Uterine smooth muscle cell (primary cell): ENCODE results near the gene MYL5. TPM values are rescaled to one million over a fixed set of nuclear protein-coding genes. Genes with fewer than 3 reads are reported as not detected.

ENCODE experiments used
- total RNA-seq: library from RNA; depleted of rRNA; stranded (reverse); fragments of >200 nt; gene quantifications from 2 replicates; pipeline ENCODE4 v1.2.3, GENCODE V29; 2014

MYL5 gene, protein sequence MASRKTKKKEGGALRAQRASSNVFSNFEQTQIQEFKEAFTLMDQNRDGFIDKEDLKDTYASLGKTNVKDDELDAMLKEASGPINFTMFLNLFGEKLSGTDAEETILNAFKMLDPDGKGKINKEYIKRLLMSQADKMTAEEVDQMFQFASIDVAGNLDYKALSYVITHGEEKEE
- 9.1 and 12.9 TPM in 2 replicates for total RNA-seq

GRCh38 chr4:674172-675035, at the start of gene MYL5, which contains the start of gene ATP5ME:
Gene MYL5, plus strand, starts transcription at chr4:674542. Its CDS starts 3,485 bp downstream, at chr4:678027.
Gene ATP5ME, minus strand, starts transcription at chr4:674276. Its CDS starts 29 bp downstream, at chr4:674247.

DNA sequence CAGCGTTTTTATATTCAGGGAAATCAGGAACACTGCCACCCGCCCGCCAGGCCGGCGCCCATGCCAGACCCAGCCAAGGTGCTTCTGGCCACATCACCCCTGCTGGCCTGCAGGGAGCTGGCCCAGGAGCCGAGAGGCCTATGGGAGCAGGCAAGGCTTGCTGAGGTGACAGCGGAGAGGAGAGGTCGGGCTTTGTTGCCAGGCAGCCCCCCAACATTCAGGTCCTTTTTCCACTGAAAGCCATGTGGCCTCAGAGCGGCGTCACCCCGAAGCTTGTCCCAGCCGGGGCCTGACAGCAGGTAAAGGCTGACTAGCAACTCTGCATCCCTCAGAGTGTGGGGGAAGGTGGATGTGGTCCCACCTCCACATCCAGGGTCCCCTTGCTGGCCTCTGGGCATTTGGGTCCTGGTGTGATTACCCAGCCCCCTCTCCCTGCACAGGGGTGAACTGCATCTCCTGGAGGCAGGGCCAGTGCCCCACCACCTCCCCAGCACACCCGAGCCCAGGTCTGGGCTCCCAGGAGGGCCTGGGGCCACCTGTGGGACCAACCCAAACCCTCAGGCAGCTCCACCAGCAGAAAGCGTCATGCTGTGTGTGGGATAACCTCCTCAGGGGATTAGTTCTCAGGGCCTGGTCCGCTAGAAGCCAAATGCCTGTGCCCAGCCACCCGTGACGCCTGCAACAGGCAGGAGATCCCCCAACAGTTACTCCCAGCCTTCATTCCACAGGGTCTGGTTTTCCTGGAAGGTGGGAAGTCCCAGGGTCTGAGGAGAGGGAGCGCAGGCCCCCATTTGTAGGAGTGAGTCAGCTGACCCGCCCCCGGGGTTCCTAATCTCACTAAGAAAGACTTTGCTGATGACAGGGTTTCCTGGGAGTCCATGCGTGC, 49.4 kb upstream of the MYL5 start, which contains the start of gene PDE6B:
TSS of gene PDE6B (plus strand) at position 869 of the 886 bp plus-strand sequence. CDS start 54 bp downstream, outside the sequence.

DNA sequence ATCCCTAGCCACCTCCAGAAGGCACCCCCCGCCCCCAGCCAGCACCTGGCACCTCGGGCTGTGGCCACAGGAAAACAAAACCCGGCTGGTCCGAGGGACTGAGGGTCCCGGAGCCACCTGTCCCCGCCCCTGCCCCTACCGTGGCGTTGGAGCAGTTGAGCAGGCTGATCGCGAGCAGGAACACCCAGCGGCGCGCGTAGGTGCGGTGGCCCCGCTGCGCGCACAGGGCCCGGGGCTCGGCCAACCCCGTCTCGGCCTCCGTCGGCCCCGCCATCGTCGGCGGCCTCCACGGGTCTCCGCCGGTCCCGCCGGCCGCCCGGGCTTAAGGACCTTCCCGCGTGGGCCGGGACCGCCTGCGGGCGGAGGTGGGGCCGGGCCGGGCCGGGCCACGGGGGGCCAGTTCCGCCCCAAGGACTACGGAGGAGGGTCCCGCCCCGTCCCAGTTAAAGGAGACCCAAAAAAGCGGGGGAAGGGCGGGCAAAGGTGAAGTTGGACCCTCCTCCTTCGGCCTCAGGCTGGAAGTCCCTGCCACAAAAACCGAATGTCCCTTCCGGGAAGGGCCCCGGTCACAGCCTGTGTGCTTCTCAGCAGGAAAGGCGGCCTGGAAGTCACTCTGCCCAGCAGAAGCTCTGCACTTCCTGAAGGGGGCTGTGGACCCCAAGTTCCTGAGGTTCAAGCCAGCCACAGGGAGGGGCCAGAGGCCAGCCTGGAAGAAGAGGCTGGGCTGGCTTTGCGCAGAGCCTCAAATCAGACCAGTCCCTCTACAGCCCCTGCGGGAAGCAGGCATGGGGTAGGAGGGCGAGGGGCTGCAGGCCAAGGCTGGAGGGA, 14.7 kb downstream of the MYL5 start, which contains the start of gene SLC49A3:
TSS of gene SLC49A3 (minus strand) at position 298 of the 828 bp plus-strand sequence. CDS start at position 274, 24 bp downstream.

DNA sequence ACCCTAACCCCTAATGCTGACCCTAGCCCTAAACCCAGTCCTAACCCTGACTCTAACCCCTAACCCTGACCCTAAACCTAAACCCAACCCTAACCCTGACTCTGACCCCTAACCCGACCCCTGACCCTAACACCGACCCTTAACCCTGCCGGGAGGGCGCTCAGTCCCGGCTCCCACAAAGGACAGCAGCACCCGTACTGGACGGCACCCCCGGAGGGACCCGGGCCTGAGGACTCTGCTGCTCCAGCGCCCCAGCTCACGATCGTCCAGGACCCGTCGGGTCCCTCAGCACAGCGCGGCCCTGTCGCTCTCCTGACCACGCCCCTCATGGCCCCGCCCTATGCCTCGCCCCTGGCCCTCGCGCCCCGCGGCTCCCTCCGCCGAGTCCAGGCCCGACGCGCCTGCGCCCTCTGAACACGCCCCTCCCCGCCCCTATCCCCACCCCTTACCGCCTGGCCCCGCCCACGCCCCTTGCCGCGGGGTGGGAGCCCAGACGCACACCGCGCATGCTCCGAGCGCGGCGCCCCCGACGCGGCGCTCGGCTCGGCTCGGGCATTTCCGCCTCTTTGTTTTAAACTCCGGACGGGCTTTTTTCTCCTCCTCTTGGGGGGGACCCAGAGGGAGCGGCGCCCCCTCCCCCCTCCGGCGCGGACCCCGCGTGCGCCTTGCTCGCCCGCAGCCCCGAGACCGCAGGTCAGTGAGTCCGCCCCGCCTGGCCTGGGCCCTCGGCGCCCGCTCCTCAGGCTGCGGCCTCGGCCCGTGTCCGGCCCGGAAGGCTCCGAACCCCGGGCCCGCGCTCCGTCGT, 31.1 kb downstream of the MYL5 start, which contains the start of gene PCGF3:
TSS of gene PCGF3 (plus strand) at position 555 of the 805 bp plus-strand sequence. CDS start 27,849 bp downstream, outside the sequence.

Other genes with a start within 250 kb of the MYL5 start
- gene ZNF721, start 175.4 kb upstream of the MYL5 start, total RNA-seq = 23.4 and 24.7 TPM in 2 replicates
- 48.7 and 49.0 TPM in 2 replicates for gene PIGG, start 175.3 kb upstream of the MYL5 start, total RNA-seq
- not detected in 2 replicates for gene TMEM271, start 98.2 kb upstream of the MYL5 start, total RNA-seq
- gene PDE6B, start 49.0 kb upstream of the MYL5 start, total RNA-seq = 0.22 and 1.1 TPM in 2 replicates
- 68.3 and 154 TPM in 2 replicates for gene ATP5ME, start 266 bp upstream of the MYL5 start, total RNA-seq
- 0.55 and 1.00 TPM in 2 replicates for gene SLC49A3, start 14.6 kb downstream of the MYL5 start, total RNA-seq
- gene PCGF3, start 31.3 kb downstream of the MYL5 start, total RNA-seq = 35.0 and 45.2 TPM in 2 replicates
- under 0.01 TPM in 1 of 2 replicates, not detected in the other for gene CPLX1, start 151.6 kb downstream of the MYL5 start, total RNA-seq